HG02840 (cell line): ENCODE data around the gene RNF220.

Source experiments
- ATAC-seq: cut with Tn5 transposase; IDR thresholded peaks from one replicate; pipeline ENCODE4 v1.9.1; 2021; ENCODE audit warnings: mild to moderate bottlenecking, moderate library complexity, moderate number of reproducible peaks; ENCODE audit not compliant: unreplicated experiment, low FRiP score

Gene RNF220

DNA sequence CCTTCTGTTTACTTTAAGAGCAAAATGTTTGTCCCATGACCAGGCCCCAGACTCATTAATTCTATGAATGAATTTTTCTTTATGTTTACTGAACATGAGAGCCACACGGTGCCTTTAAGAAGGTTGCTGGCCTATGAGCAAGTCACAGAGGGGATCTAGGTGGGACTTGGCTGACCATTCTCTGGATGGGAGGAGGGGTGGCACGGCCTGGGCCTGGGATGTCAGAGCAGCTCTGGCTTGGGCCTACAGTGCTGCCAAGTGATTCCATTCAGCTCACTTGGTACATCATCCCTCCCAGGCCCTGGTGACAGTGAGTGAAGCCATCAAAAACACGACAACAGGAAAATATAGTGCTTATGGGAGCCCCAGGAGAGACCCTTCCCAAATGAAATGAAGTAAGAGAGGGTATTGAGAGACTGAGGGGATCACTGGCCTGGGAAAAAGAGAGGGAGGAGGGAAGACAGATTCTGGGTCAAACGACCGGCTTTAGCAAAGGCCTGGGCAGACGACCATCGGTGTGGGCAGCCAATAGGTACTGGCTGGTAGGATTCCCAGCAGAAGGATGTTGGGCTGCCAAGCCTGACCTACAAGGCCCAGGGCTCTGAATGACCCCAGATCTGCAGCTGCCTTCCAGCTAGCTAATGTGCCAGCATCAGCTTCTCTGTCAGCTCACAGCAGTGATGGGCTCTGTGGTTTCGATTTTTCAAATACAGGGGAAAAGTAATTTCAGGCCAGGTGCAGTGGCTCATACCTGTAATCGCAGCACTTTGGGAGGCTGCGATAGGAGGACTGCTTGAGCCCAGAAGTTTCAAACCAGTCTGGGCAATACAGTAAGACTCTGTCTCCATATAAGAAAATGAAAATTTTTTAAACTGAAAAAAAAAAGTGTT is 265.9 kb downstream of the RNF220 start:
- no peak for ATAC-seq

DNA sequence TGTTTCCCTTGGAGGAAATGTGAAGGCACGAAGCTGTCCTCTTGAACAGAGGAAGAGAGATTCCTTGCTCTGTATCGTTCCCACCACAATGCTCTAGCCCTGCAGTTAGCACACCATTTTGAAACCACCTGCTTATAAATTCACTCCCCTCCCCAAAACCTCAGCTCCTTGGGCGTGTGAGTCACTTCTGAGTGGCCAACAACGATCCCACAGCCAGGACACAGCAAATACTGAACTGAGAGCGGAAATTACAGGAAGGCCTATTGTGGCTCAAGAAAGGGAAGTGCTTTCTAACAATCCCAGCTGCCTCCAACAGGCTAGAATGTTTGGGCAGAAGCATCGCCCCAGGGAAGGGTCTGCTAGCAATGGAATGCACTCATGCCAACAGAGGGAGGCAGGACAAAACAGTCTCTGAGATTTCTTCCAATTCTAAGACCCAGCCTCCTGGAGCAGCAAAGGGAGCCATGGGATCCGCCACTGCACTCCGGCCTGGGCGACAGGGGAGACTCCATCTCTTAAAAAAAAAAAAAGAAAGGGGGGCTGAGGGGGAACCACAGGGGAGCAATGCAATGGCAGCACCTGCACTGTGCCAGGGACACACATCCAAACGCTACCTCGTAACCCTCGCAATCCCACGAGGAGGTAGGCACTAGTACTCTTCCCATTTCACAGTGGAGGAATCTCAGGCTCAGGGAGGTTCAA is 267.4 kb downstream of the RNF220 start:
- ATAC-seq: no peak

DNA sequence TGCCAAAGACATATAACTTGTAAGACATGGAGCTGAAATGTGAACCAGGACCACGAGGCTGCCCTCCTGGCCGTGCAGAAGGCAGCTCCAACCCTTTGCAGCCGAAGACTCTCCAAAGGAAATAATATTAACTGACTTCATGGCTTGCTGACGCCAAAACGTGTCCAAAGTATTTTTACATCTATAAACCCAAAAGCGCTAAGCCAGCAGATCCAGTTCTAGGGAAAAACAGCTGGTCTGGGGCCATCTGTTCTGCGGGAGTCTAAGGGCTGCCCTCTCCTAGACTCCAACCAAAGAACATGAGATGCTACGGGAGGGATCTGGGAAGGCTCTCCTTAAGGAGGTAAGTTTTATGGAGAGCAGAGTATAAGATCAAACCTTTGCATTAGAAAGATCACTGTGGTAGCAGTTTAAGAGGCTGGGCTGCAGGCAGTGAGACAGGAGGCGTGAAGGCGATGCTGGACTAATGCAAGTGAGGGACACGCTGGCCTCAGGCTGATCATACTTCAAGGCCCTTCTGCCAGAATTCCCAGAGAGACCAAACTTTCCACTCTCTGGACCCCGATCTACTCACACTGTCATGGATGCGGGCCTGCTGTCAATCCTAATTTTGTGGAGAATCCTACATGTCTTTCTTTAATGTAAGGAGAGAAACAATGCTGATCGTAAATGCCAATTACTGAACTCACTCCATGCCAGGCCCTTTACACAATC is 268.1 kb downstream of the RNF220 start:
- ATAC-seq: no peak

DNA sequence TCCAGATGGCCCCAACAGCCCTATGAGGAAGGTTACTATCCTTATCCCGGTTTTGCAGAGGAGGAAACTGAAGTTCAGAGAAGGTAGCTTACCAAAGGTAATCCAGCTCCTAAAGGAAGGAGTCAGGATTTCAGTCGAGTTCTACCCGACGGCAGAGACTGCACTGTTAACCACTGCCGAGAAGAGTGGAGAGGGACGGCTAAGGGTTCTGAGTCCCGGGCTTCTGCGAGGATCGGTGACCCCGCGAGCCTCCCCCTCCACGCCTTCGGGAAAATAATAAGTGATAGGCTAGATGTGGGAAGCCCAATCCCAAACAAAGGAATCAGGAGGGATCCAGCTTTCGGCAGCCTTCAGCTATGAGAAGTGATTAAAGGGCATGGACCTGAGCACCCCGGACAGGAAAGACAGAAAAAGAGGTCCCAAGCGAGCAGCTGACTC is 268.6 kb downstream of the RNF220 start:
- ATAC-seq: peak; percentile 0

DNA sequence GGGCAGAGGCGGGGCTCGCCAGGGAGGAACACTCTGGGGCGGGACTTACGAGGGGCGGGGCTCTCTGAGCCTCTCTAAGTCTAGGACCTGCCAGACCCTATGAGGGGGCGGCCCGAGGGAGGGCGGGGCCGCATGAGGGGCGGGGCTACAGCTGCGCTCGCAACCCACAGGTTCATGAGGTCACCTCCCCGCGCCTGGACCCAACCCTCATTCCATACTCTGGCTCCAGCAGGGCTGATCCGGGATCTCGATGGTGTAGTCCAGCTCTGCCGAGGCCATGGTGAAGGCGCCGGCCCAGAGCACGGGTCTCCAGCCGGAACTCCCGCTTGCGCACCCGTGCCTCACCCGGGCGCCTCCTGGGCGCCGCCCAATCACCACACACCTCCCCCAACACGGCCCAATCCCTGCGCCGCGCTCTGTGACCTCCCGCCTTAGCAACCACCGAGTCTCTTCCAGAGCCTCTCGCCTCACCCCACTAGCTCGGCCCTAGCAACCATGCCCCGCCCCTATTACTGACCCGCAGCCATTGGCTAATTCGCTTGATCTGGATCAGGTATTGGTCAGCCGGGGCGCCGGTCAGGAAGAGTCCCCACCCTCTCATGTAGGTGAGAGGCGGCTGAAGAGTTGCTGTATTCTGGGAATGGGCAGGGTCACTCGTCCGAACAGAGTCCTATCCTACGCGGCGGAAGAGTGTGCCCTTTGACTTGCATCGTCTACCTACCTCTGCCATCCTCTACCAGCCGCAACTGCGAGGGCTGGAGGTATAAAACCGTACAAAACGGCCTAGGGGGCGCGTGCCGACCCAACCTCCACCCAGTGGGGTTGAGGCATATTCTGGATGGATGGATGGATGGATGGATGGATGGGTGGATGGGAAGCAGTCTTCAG is 269.3 kb downstream of the RNF220 start, which contains the start of the genes ARMH1 and TMEM53:
ARMH1 (plus strand) TSS at position 602 of the 888 bp plus-strand sequence. CDS start 14,984 bp downstream, outside the sequence.
TMEM53 (minus strand) TSS at position 369 of the 888 bp plus-strand sequence; CDS start at position 279, 90 bp downstream.
- ATAC-seq: peak; percentile 92

DNA sequence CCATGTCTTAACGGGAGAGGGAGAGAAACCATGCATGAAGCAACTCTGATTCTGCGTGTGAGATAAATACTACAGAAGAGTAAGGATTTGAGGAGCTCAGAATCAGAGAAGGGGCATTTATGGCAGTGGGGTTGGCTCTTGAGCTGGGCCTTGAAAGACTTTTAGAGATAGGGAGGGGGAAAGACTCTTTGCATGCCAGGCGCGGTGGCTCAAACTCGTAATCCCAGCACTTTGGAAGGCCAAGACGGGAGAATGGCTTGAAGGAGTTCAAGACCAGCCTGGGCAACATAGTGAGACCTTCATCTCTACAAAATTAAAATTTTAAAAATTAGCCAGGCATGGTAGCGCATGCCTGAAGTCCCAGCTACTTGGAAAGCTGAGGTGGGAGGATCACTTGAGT is 270.1 kb downstream of the RNF220 start:
- no peak for ATAC-seq

DNA sequence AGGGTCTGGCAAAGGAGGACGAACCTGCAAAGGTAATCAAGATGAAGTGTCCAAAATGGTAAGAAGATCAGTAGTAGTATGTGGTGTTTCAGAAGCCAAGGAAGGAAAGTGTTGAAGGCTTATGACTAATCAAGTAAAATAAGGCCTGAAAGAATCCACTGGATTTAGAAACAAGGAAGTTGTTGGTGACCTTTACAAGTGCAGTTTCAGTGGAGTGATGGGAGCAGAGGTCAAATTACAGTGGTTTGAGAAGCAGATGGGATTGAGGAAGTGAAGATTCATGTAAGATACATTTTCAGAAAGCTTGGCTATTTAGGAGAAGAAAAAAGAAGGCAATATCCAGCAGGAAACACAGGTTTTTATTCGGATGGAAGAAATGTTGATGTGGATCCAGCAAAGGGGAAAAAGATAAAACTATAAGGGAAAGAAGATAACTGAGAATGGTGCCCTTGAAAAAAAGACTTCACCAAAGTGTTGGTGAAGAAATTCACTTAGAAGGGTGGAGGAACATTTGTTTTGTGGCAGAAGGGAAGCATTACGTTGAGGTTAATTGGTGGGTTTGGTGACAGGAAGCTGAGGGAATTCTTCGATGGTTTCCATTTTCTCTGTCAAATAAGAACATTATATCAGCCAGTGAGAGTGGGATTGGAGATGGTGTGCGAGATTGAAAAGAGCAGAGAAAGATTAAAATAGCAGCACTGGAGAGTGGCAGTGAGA is 271.6 kb downstream of the RNF220 start:
- ATAC-seq: no peak

DNA sequence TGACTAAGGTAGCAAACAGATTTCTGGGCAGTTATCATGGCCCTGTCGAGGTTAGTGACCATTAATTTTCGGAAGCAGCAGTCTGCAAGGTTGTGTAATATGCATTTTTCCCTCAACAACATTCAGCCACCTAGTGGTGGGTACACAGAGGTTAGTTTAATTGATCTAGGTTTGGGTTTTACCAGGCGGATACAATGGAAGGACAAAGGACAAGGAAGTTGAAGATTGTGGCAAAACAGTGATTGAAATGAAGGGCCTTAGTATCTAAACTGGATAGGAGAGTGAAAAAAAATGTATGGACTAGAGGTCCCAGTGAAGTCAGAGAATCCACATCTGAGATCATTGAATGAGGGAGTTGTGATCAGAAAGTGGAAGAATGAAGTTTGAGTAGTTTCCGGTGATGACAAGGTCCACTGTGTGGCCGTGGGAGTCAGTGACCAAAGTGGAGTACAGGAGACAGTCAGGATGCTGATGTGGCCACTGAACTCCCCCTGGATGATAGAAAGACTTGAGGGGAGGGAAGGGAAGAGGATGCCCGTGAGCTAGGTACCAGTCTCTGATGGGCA is 272.2 kb downstream of the RNF220 start:
- ATAC-seq: no peak

DNA sequence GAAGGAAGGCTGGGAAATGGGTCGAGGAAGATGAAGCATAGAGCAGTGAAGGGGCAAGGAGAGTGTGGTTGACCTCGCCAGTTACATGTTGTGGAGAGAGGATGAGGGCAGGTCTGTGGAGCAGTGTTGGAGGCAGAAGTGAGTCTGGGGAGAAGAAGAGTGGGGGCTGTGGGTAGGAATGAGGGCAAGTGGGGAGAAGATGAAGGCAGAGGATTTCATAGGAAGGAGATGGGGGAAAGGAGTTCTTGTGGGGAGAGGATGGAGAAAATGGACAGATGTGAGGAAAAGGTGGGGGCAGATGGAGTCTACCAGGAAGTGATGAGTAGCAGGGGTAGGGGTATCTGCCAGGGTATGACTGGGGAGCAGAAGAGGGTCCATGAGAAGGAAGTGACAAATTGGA is 273.1 kb downstream of the RNF220 start:
- ATAC-seq: no peak

DNA sequence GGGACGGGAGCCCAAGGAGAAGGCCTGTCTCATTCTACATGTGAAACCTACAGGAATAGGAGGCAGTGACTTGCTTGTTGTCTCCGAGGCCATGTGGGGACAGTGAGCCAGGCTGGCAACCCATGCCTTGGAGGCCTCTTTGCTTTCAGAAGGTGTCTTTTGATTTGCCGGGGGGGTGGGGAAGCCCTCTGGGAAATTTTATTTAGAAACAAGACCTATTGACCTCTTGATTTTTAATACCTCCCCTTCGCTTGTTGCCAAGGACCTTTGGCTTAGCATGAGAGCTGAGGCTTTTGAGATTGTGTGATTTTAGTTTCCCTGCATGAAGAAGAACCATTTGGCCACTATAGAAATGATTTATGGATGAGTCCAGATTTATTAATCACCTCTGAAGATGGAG is 273.6 kb downstream of the RNF220 start:
- no peak for ATAC-seq

DNA sequence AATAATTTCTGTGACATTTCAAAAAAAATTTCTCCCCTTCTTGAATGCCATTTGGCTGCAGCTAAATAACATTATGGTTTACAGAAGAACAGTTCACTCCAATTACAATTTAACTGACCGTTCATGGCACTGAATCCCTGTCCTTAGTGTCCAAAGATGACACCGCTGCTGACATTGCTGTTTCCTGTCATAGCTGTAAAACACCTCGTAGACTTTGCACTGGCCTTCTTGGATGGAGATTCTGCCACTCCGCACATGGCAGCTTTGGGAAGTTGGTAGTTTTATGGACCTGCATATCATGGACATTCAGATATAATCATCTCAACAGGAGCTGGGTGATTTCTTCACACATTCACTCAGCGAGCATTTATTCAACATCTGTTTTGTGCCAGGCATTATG is 274.4 kb downstream of the RNF220 start:
- ATAC-seq: no peak

DNA sequence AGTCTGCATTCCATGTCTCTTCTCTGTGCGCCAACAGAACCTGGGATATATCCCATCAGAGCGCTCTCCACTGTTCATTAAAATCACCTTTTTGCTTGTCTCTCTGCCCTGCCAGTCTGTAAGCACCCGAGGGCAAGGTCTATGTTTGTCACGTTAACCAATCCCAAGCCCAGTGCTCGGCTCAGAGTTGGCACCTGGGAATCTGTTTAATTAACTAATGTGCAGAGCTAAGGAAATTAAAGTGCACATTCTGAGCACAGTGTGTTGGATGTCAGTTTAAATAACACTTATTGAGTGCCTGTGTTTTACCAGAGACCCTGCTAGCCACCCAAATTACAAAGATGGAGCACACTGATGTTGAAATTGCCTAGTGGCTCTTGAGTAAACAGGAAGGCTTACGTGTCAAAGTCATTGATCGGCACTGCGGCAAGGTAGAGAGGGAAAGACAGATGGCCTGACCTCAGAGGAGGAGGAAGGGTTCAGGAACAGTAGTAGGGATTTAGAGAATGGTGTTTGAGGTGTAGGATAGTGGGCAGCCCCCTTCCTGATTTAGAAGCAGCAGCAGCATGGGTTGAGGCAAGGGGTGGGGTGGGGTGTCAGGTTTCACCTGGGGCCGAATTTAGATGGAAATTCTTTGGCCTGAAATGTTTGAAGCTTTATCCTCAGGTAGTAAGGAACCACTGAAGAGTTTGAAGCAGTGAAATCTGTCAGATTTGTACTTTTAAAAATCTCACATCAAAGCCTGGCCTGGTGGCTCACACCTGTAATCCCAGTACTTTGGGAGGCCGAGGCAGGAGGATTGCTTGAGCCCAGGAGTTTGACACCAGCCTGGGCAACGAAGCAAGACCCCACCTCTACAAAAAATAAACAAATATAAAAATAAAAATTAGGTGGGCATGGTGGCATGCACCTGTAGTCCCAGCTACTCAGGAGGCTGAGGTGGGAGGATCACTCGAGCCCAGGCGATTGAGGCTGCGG is 277.1 kb downstream of the RNF220 start:
- no peak for ATAC-seq

DNA sequence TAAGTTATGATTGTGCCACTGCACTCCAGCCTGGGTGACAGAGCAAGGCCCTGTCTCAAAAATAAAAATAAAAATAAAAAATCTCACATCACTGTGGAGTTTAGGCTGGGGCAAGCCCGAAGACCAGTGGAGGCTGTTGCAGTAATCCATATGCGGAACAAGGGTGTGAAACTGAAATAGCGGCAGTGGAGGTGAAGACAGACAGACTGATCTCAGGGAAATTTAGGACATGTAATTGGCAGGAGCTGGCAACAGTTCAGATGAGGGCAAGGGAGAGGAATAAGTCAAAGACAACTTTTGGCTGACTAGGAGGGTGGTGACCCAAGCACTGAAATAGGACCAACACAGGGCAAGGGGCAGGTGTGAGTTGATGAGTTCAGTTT is 277.8 kb downstream of the RNF220 start:
- no peak for ATAC-seq

DNA sequence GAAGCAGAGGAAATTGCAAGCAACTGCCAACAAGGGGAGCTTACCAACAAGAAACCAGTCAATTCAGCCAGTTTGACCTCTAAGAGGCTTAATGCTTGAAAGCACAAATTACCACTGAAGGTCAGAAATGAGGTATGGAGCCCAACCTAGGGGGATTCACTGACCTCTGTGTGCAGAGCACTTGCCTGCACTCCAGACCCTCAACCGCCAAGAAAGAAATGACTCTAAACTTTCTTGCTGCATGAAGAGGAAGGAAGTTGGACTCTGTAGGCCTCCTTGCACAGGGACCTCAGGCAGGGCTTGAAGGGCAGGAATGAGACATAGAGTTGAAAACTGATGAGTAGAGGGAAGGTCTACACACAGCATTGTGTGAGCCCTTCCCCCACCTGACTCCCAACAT is 279.5 kb downstream of the RNF220 start:
- ATAC-seq: peak; percentile 72

DNA sequence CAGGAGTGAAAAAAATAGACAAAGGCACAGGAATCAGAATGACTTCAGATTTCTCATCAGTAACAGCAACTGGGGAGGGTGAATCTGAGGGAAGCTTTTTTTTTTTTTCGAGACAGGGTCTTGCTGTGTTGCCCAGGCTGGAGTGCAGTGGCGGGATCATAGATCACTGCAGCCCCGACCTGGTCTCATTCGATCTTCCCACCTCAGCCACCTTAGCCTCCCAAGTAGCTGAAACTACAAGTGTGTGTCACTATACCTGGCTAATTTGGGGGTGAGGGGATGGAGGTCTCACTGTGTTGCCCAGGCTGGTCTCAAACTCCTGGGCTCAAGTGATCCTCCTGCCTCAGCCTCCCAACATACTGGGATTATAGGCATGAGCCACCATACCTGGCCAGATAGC is 280.2 kb downstream of the RNF220 start:
- no peak for ATAC-seq

DNA sequence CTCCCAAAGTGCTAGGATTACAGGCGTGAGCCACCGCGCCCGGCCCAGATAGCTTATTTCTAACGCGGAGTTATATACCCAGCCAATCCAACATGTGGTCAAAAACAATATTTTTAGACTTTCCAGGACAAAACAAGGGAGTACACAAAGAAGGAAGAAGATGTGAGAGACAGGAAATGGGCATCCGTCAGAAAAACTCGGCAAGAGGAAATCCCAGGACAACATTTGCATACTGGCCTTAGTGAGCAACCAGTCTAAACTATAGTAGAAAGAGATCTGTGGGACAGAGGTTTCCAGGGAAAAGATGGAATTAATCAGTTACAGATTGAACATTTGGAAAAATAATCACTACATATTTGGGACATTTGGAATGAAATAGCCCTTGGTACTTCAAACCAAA is 280.8 kb downstream of the RNF220 start:
- no peak for ATAC-seq

DNA sequence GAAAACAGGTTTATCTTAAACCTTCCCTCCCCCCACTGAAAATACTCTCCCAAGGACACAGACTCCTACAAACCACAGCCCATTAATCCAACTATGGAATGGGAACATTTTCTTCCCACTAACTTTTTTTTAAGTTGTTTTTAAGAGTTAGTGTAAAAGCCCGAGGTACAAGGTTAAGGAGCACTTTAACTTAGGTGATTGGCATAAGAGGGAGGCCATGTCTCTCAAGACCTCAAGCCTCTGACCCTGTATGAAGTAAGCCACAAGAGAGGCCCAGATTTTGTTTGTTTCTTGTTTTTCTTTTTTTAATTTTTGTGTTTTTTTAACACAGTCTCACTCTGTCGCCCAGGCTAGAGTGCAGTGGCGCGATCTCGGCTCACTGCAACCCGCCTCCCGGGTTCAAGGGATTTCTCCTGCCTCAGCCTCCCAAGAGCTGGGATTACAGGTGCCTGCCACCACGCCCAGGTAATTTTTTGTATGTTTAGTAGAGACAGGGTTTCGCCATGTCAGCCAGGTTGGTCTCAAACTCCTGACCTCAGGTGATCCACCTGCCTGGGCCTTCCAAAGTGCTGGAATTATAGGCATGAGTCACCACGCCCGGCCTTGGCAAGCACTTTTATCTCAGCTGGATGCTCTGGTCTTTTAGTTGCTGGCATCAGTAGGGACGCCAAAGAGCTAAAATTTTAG is 283.8 kb downstream of the RNF220 start:
- no peak for ATAC-seq
